Gastroesophageal sphincter (tissue), 4 donors: Measurements from ENCODE around the gene YY1. TPM values are rescaled to one million over a fixed set of nuclear protein-coding genes. Genes with fewer than 3 reads are reported as not detected.
"Not testable (repeated sequence)": the region's sequence is repeated elsewhere in the genome, so short reads cannot be mapped to it uniquely, and the experiment has no call there.

Source experiments
- ATAC-seq: fragments of 150-250 bp; one replicate; pipeline ENCODE4 v1.9.1; 2016; ENCODE audit warnings: mild to moderate bottlenecking, moderate library complexity
- H3K27ac ChIP-seq, 4 donors: fragments of 200-600 bp; sonication (generic) in 3 of 4; 1 replicate in 3 of 4; 2 replicates in 1 of 4; pipeline ENCODE4 v1.5.1; 2016 to 2019
- H3K27me3 ChIP-seq: fragments of 200-600 bp; sonication (generic); one replicate; pipeline ENCODE4 v1.5.1; 2019
- H3K36me3 ChIP-seq, 2 donors: fragments of 200-600 bp; sonication (generic); one replicate each; pipeline ENCODE4 v1.5.1; 2019; ENCODE audit warnings: control low read depth in 1 of 2
- H3K4me1 ChIP-seq, 3 donors: fragments of 200-600 bp; sonication (generic); 1 replicate in 2 of 3; 2 replicates in 1 of 3; pipeline ENCODE4 v1.5.1; 2016 to 2019; ENCODE audit warnings: control low read depth in 2 of 3
- H3K4me3 ChIP-seq, 2 donors: fragments of 200-600 bp; sonication (generic); one replicate each; pipeline ENCODE4 v1.5.1; 2019; ENCODE audit warnings: mild to moderate bottlenecking in 1 of 2, moderate library complexity in 1 of 2
- H3K9me3 ChIP-seq, 3 donors: fragments of 200-600 bp; sonication (generic); one replicate each; pipeline ENCODE4 v1.5.1; 2017 to 2019; ENCODE audit warnings: control low read depth in 2 of 3
- CTCF ChIP-seq, 4 experiments: fragments of 200-600 bp in 2 of 4; fragments of 450-650 bp in 2 of 4; sonication (generic) in 1 of 4; IDR thresholded peaks; one replicate each; pipeline ENCODE4 v1.5.1; 2017 to 2019; ENCODE audit warnings: antibody characterized with exemption in 4 of 4, mild to moderate bottlenecking in 2 of 4, moderate library complexity in 2 of 4
- EP300 ChIP-seq: sonication (generic); formaldehyde crosslinking; IDR thresholded peaks from one replicate; pipeline ENCODE4 v1.6.1; 2017; ENCODE audit warnings: antibody characterized with exemption, mild to moderate bottlenecking
- POLR2A ChIP-seq, 2 donors: fragments of 450-650 bp; IDR thresholded peaks; one replicate each; pipeline ENCODE4 v1.6.1; 2017; ENCODE audit warnings: antibody characterized with exemption in 2 of 2, mild to moderate bottlenecking in 2 of 2, moderate library complexity in 1 of 2
- POLR2AphosphoS5 ChIP-seq: sonication (generic); formaldehyde crosslinking; IDR thresholded peaks from one replicate; pipeline ENCODE4 v1.6.1; 2017; ENCODE audit warnings: antibody characterized with exemption
- WGBS, 2 donors: methylation state at CpG; one replicate each; pipeline ENCODE4 v1.1.5; 2018; ENCODE audit warnings: low coverage in 1 of 2; 5-methylcytosine and 5-hydroxymethylcytosine counted together
- total RNA-seq, 4 donors: library from RNA; depleted of rRNA; stranded (reverse); fragments of >200 nt; gene quantifications; one replicate each; pipeline ENCODE4 v1.1.0, GENCODE V29; 2016

YY1 gene
- total RNA-seq, 4 donors from 2014 or later: 55.1 to 76.3 (median 62.5) TPM

DNA sequence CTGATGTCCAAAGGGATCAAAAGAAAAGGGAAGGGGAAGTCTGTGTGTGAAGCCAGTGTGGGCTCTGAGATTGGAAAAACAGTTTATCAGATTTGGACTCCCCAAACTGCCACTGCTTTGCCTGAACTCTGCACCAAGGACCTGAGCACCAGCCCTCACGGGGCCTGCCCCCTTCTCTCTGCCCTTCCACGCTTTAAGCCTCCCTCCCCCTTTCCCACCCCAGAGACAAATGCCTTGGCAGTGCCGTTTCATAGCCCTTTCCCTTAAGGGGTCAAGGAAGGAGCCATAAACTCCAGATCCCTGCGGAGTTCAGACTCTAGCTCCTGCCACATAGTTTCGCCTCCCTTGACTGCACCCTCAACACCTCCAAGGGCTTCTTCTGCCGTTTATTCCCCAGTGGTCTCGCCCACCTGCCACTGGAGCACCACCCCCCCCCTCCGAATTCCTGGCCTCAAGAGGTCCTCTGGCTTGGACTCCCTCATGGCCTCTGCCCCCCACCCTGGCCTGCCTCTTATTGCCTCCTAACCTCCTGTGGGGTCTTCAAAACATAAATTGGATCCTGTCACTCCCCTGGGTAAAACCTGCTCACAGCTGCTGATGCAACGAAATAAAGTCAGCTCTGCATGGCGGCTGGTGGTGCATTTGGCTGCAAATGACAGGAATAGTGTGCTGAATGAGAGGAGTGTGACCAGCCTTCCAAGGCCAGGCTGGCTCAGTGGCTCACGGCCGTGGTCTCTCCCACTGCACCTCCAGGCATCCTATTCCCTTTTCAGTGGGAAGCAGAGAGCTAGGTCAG is 48.5 kb downstream of the YY1 start:
- Histone ChIP-seq H3K9me3 (no peaks in the 10 kb centered on the region), H3K27ac (no peak overlapping the region), H3K36me3 (peaks cover 0 to 32% of the 10 kb centered on the region in 2 donors), H3K27me3 (no peaks in the 10 kb centered on the region), H3K4me1 (peaks cover 0 to 41% (median 10%) of the 10 kb centered on the region in 3 donors), H3K4me3 (no peak overlapping the region)
- WGBS, 2 donors: 67 to 73% methylated on average over 5 to 7 of the region's 12 CpGs
- no peak for ATAC-seq
- no peak for TF ChIP-seq CTCF (IDR thresholded peaks at IDR 0.05)
- TF ChIP-seq POLR2A (IDR thresholded peaks at IDR 0.05): no peak

- WGBS, 2 donors: 82% methylated on average over 3 of the region's 8 CpGs; no CpG with 5 or more reads in 1 of the 2 donors
- H3K4me1 ChIP-seq: peaks cover 0 to 41% (median 10%) of the 10 kb centered on the region in 3 donors
- not testable (repeated sequence) for H3K4me3 ChIP-seq, H3K27me3 ChIP-seq, H3K9me3 ChIP-seq, ATAC-seq, H3K27ac ChIP-seq
- peaks cover 0 to 37% of the 10 kb centered on the region in 2 donors for H3K36me3 ChIP-seq
Measured at GRCh38 chr14:100287998-100288295, 49.0 kb downstream of the YY1 start.

DNA sequence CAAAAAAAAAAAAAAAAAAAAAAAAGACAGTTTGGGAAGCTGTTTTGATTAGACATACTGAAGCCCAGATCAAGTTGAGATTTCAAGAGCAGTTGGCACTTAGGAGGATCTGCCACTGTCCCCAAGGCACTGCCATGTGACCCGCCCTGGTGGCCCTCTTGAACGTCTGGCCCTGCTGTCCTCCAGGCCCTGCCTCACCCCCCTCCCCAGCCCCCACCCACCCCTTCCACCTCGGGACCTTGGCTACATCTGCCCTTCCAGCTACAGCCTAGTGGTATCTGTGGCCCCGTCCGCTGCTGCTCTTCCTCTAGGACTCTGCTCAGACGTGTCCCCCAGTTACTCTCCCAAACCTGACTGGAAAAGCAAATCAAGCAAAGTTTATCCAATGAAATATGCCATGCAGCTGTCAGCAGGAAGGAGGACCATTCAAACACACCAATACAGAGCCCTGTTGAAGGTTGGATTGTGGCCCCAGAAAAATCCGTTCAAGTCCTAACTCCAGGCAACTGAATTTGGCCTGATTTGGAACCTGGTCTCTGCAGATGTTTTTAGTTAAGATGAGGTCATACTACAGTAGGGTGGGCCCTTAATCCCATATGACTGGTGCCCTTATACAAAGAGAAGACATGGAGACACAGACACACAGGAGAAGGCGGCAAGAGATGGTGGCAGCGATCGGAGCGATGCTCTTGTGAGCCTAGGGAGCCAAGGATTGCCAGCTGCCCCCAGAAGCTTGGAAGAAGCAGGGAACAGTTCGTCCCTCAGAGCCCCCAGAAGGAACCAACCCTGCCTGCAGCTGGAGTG is 49.6 kb downstream of the YY1 start:
- TF ChIP-seq CTCF (IDR thresholded peaks at IDR 0.05) (no peak), POLR2AphosphoS5 (no peak), EP300 (no peak), POLR2A (IDR thresholded peaks at IDR 0.05) (no peak)
- ATAC-seq: no peak
- H3K9me3 ChIP-seq: no peaks in the 10 kb centered on the region
- H3K36me3 ChIP-seq: peaks cover 0 to 43% of the 10 kb centered on the region in 2 donors
- H3K4me1 ChIP-seq: peaks cover 0 to 44% (median 10%) of the 10 kb centered on the region in 3 donors
- WGBS, 2 donors: 20 to 59% methylated on average over 1 to 6 of the region's 12 CpGs
- H3K4me3 ChIP-seq: no peak overlapping the region
- no peak overlapping the region for H3K27ac ChIP-seq
- H3K27me3 ChIP-seq: no peaks in the 10 kb centered on the region

GRCh38 chr14:100289916-100290606 is 51.1 kb downstream of the YY1 start:
- Histone ChIP-seq H3K27me3 (no peaks in the 10 kb centered on the region), H3K9me3 (no peaks in the 10 kb centered on the region), H3K4me1 (peaks cover 0 to 48% (median 8%) of the 10 kb centered on the region in 3 donors), H3K27ac (no peak overlapping the region), H3K36me3 (peaks cover 0 to 45% of the 10 kb centered on the region in 2 donors), H3K4me3 (no peak overlapping the region)
- 82 to 100% methylated on average over 4 to 6 of the region's 9 CpGs for WGBS, 2 donors
- no peak for ATAC-seq
- no peak for TF ChIP-seq CTCF (IDR thresholded peaks at IDR 0.05)
- TF ChIP-seq EP300: no peak
- TF ChIP-seq POLR2AphosphoS5: no peak
- no peak for TF ChIP-seq POLR2A (IDR thresholded peaks at IDR 0.05)

- TF ChIP-seq EP300: no peak
- no peak for TF ChIP-seq POLR2AphosphoS5
- no peak for TF ChIP-seq POLR2A (IDR thresholded peaks at IDR 0.05)
- no peak for TF ChIP-seq CTCF (IDR thresholded peaks at IDR 0.05)
- peaks cover 0 to 45% of the 10 kb centered on the region in 2 donors for H3K36me3 ChIP-seq
Measured at GRCh38 chr14:100290607-100291304, 51.8 kb downstream of the YY1 start.

More at GRCh38 chr14:100290607-100291304, 51.8 kb downstream of the YY1 start:
- WGBS, 2 donors: 92% methylated on average over 2 of the region's 12 CpGs; no CpG with 5 or more reads in 1 of the 2 donors
- H3K4me1 ChIP-seq: peaks cover 0 to 49% (median 6%) of the 10 kb centered on the region in 3 donors
- no peak for ATAC-seq
- H3K27me3 ChIP-seq: no peaks in the 10 kb centered on the region
- H3K4me3 ChIP-seq: no peak overlapping the region
- H3K9me3 ChIP-seq: no peaks in the 10 kb centered on the region
- H3K27ac ChIP-seq: no peak overlapping the region
